ENCODE data around the gene NUP43.
"Not testable (repeated sequence)": the region's sequence is repeated elsewhere in the genome, so short reads cannot be mapped to it uniquely, and the experiment has no call there.

NUP43 gene

GRCh38 chr6:149746147-149746946 is at the start of gene NUP43:
Gene NUP43 (minus strand): TSS chr6:149746529. CDS start chr6:149746495, 34 bp downstream.
- peak; percentile 0 to 89 (median 81) for DNase-seq

GRCh38 chr6:149783551-149783950 is 37.2 kb upstream of the NUP43 start:
- no peak for DNase-seq

DNA sequence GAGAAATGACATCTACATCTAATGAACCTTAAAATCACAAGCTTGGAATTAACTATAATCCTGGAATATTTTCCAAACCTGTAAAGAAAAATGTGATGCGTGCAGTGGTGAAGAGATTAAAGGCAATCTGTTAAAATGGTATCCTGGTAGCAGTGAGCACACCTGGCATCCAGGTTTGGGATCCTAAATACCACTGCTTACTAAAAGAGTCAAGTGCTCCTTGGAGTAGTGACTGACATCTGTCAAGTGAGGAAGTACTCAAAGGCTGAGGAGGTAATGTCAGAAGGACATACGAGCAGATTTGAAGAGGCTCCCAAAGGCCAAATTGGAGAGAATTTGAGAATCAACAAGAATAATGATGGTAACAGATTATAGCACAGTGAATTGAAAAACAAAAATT is 36.0 kb upstream of the NUP43 start:
- no peak for DNase-seq

GRCh38 chr6:149781715-149782114 is 35.4 kb upstream of the NUP43 start:
- DNase-seq, result no peak

- DNase-seq, result no peak
These were observed 33.3 kb upstream of the NUP43 start for GRCh38 chr6:149779644-149779963.

- DNase-seq, result no peak
These were observed 31.3 kb upstream of the NUP43 start for GRCh38 chr6:149777624-149778023.

DNA sequence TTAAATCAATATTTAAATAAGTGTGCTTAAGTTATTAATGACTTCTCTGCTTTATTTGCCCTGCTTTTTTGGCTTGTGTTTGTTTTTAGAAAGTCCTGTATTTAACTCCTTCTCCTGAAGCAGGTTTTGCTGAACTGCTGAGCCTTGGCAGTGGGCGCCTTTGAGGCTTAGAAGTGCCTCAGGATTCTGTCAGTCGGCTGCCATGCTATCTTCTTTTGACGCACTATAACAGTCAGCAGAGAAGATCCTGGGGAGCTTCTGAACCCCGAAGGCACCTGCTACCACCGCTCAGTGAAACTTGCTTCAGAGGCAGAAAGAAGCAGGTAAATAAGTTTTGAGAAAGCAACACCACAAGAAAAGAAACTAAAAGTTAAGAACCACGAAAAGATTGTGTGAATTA is 25.6 kb upstream of the NUP43 start:
- DNase-seq, result no peak

- DNase-seq, result no peak
These were observed 24.9 kb upstream of the NUP43 start for GRCh38 chr6:149771185-149771584.

- no peak for DNase-seq
These were observed 23.3 kb upstream of the NUP43 start for GRCh38 chr6:149769676-149770075.

GRCh38 chr6:149766156-149766769 is 19.9 kb upstream of the NUP43 start:
- no peak for DNase-seq

DNA sequence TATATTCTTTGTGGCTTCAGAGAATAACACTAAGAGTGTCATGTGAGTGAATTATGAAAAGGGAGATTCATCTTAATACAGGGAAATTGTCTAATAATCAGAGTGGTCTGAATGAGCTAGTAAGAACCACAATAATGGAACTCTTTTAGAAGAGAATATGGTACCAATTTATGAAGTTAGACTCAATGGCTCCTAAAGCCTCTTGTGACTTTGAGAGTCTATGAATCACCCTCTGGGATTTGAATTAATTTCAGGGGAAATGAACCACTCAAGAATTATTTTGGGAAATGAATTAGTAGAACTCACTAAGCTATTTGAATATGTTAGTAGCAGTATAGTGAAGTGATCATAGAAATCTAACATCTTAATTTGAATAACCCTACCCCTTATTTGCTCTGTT is 17.5 kb upstream of the NUP43 start:
- no peak for DNase-seq

DNA sequence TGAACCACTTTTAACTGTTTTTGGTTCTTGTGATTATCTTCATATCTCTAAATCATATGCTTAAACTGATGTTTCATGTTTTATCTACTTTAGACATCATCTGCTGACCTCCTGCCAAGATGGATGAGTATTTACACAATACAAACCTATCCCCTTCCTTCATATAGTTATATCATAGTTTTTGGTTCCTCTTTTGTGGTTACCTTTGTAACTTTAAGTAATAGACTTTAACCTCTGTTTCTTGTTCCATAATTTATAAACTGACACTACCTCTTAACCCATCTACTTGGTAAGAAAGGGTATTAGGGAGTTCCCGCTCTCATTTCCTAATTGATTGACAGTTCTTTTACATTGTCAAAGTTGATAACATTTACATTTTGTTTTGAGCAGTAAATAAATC is 15.1 kb upstream of the NUP43 start:
- DNase-seq, result no peak

DNA sequence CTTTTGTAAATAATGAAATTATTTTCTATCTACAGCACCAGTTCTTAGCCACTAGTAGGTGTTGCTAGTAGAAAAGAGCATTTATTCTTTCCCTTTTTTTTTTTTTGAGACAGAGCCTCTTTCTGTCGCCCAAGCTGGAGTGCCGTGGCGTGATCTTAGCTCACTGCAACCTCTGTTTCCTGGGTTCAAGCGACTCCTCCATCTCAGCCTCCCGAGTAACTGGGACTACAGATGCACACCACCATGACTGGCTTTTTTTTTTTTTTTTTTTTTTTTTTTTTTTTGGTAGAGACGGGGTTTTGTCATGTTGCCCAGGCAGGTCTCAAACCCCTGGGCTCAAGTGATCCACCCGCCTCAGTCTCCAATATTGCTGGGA is 9.9 kb upstream of the NUP43 start:
- no peak for DNase-seq

DNA sequence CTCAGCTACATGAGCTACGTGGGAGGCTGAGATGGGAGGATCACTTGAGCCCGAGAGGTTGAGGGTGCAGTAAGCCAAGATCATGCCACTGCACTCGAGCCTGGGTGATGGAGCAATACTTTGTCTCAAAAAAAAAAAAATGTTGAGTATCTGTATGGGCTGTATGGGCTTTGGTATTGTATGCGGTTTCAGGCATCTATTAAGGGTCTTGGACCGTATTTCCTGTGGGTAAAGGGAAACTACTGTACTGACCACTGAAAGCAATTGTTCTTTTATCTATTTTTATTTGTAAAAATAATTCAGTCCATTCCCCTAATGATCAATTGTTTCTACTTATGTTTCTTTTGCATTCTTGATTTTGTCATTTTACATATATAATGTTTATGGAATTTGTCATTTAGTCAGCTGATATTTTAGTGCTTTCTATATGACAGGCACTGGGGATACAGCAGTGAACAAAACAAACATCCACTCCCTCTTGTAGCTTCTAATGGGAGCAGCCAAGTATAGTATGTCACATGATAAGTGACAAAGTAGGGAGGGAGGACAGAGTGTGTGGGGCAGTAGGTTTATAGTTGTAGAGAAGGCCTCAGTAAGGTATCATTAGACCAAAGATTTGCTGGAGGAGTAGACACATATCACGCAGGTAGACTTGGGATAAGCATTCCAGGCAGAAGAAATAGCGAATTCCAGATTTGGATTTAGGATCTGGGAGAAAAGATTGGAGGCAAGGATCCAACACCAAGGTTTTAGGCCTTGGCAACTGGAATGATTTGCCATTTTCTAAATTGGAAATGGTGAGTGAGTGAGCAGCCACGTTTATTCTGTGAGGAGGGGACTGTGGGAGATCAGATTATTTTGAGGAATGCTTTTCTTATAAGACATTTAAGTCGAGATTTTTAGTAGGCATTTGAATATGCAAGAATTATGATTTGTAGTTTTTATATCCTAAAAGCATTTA is 9.3 kb upstream of the NUP43 start:
- DNase-seq, result no peak

- DNase-seq, result no peak
These were observed 8.2 kb upstream of the NUP43 start for GRCh38 chr6:149754548-149754947.

DNA sequence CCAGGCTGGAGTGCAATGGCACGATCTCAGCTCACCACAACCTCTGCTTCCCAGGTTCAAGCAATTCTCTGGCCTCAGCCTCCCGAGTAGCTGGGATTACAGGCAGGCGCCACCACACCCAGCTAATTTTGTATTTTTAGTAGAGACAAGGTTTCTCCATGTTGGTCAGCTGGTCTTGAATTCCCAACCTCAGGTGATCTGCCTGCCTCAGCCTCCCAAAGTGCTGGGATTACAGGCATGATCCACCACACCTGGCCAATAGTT is 7.0 kb upstream of the NUP43 start:
- not testable (repeated sequence) for DNase-seq

DNA sequence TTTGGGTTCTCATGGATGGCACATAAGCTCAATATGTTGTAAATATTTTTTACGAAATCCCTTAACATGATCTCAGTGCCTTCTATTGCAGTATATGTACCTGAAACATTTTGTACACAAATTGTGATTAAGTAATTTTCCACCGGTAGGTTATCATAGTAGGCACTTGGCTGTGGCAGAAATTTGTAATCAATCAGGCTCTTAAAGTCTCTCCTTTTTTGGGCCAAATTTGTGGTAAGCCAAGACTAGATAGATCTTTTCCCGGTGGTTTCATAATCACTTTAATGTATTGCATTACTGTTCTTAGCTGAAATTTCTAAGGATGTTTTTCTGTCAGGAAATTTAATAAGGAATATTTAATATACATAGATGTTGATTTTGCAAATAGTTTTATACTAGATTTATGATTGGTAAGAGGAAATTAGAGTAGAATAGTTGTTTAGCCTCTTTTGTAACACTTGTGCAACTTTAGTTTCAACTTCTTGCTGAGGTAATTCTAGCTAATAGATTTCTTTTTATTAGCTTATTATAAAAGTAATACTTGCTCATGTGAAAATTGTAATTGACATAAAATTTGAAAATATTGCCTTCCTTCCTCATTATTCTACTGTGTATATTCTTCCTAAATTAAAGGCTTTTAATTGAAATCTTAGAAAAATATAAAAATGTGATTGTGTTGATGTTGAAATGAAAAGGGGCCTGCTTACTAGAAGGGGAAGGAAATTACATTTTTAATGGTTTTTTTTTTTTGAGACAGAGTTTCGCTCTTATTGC is 6.5 kb upstream of the NUP43 start:
- no peak for DNase-seq

GRCh38 chr6:149751920-149752319 is 5.6 kb upstream of the NUP43 start:
- not testable (repeated sequence) for DNase-seq

- no peak for DNase-seq
These were observed 4.9 kb upstream of the NUP43 start for GRCh38 chr6:149751239-149751638.

DNA sequence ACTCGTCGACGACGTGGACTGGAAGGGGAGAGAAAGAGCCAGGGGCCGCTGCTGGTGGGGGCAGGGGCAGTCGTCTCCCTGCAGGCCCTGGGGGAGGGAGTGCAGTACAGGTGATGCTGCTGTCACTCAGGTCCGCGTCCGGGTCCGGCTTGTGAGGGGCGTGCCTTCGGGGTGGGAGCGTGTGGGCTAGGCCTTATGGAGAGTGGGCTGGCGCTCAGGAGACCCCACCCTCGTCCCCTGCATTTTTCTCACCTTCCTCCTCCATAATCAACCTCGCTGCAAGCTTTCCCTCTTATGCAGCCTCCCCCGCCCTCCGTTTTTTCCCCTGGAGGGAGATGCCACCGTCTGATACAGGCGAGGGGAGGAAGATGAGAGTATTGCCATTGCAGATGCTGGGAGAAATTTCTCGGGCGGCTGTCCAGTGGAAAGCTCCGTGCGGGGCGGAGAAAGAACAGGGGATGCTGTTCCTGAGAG is 3.8 kb upstream of the NUP43 start:
- DNase-seq, result peak in 4 of 14 donors; percentile 40 to 58 (median 44)

DNA sequence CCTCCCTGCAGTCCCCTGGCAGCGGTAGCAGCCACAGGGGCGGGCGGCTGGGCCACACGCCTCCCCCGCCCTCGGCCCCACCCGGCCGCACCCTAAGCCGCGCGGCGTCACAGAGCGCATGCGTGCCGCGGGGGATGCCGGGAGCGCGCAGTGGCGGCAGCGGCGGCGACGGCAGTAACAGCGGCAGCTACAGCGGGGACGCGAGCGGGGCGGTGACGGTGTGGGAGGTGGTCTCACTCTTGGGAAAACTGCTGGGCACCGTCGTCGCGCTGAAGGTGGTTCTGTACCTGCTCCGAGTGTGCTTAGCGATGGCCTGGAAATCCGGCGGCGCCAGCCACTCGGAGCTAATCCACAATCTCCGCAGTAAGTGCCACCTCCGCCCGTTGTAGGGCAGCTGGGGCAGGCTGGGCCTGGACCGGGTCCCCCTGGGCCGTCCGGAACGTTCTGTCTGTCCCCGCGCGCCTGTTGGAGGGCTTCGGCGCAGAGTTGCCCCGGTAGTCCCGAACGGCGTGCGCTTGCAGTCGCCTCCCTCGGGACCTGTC is 3.3 kb upstream of the NUP43 start, which contains the start of gene PCMT1:
TSS of gene PCMT1 (plus strand) at position 148 of the 542 bp plus-strand sequence. CDS start at position 309, 161 bp downstream.
- DNase-seq, result peak; percentile 5 to 94 (median 81)

DNA sequence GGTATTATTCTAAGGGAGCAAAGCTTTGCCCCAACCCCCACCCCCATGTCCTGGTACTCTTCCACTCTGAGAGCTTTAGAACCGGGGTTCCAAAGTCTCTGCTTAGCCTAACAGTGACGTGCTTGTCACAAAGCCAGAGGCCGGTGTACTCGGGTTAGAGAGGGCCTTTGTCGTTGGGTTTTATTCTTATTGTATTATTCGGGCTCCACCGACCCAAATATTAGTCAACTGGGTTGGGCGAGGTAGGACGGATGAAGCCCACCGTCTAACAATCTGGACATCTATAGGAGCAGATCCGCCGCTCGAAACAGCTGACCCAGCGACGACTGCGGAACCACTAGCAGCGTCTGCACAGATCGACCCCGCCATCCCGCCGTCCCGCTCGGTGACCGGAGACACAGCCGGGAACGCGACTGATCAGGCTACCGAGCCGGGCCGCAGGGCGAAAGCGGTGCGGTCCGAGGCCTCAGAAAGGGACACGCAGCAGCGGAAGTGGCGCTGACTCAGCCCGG is 2.8 kb upstream of the NUP43 start:
- not testable (repeated sequence) for DNase-seq
